ENCODE data around the gene LIX1. TPM values are rescaled to one million over a fixed set of nuclear protein-coding genes. Genes with fewer than 3 reads are reported as not detected.
A peak's percentile ranks its signal among the peaks of the same experiment; 100 is the strongest.
"Not testable (repeated sequence)": the region's sequence is repeated elsewhere in the genome, so short reads cannot be mapped to it uniquely, and the experiment has no call there.

LIX1 gene
- total RNA-seq, 1 experiment from 2014 or later: not detected

GRCh38 chr5:97089149-97089801, 53.1 kb downstream of the LIX1 start:
- H3K27ac ChIP-seq (ENCODE audit: low read length): no peak overlapping the region
- no peaks in the 10 kb centered on the region for H4K20me1 ChIP-seq (ENCODE audit: insufficient read depth, low read depth, low read length)
- H3K4me1 ChIP-seq (ENCODE audit: low read length): peaks cover 9% of the 10 kb centered on the region
- H3K36me3 ChIP-seq (ENCODE audit: insufficient read depth, low read length): no peaks in the 10 kb centered on the region
- peak overlapping the region; percentile 53 for H3K9ac ChIP-seq (ENCODE audit: low read length)
- peak overlapping the region; percentile 59 for H3K4me3 ChIP-seq (ENCODE audit: low read length)
- H3K27me3 ChIP-seq (ENCODE audit: low read length): no peaks in the 10 kb centered on the region
- H2AFZ ChIP-seq (ENCODE audit: low read length): peak overlapping the region; percentile 78; the same call in 1 of the 2 replicates
- peak overlapping the region; percentile 50 for H3K4me2 ChIP-seq (ENCODE audit: low read depth, low read length, poor library complexity, severe bottlenecking)
- H3K79me2 ChIP-seq (ENCODE audit: low read length): no peaks in the 10 kb centered on the region
- no peaks in the 10 kb centered on the region for H3K9me3 ChIP-seq (ENCODE audit: low read length)
- no peak for DNase-seq
- H3K9me2 ChIP-seq (replicated peaks; ENCODE audit: insufficient read depth, low read length): no peaks in the 10 kb centered on the region

GRCh38 chr5:97088774-97089148, 53.6 kb downstream of the LIX1 start:
- peaks cover 9% of the 10 kb centered on the region for H3K4me1 ChIP-seq (ENCODE audit: low read length)
- no peaks in the 10 kb centered on the region for H3K9me2 ChIP-seq (replicated peaks; ENCODE audit: insufficient read depth, low read length)
- no peaks in the 10 kb centered on the region for H4K20me1 ChIP-seq (ENCODE audit: insufficient read depth, low read depth, low read length)
- H3K4me2 ChIP-seq (ENCODE audit: low read depth, low read length, poor library complexity, severe bottlenecking): peak overlapping the region; percentile 50
- H3K27ac ChIP-seq (ENCODE audit: low read length): no peak overlapping the region
- no peaks in the 10 kb centered on the region for H3K27me3 ChIP-seq (ENCODE audit: low read length)
- peak overlapping the region; percentile 78; the same call in 1 of the 2 replicates for H2AFZ ChIP-seq (ENCODE audit: low read length)
- no peaks in the 10 kb centered on the region for H3K79me2 ChIP-seq (ENCODE audit: low read length)
- no peaks in the 10 kb centered on the region for H3K36me3 ChIP-seq (ENCODE audit: insufficient read depth, low read length)
- H3K9me3 ChIP-seq (ENCODE audit: low read length): no peaks in the 10 kb centered on the region
- H3K9ac ChIP-seq (ENCODE audit: low read length): peak overlapping the region; percentile 53
- DNase-seq: peak; percentile 42
- H3K4me3 ChIP-seq (ENCODE audit: low read length): peak overlapping the region; percentile 59

DNA sequence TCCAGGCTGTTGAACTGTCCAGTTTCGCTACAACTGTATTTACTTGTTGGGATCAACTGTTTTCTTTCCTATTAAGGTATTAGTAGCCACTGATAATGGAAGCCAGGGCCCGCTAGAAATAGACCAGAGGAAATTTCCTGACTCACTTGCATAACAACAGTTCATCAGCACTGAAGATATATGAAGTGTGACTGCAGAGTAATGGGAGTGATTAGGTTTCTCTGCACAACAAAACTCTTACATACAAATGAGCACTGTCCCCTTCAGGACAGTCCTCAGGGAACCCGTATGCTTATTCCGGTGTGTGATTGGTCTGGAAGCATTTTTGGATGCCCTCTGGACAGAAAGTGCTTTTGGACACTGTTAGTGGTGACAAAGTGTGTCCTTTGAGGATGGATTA, 55.3 kb downstream of the LIX1 start:
- no peak for DNase-seq
- H3K79me2 ChIP-seq (ENCODE audit: low read length): no peaks in the 10 kb centered on the region
- H3K4me1 ChIP-seq (ENCODE audit: low read length): peaks cover 9% of the 10 kb centered on the region
- no peaks in the 10 kb centered on the region for H4K20me1 ChIP-seq (ENCODE audit: insufficient read depth, low read depth, low read length)
- no peak overlapping the region for H3K27ac ChIP-seq (ENCODE audit: low read length)
- no peaks in the 10 kb centered on the region for H3K9me2 ChIP-seq (replicated peaks; ENCODE audit: insufficient read depth, low read length)
- H3K27me3 ChIP-seq (ENCODE audit: low read length): no peaks in the 10 kb centered on the region
- no peaks in the 10 kb centered on the region for H3K36me3 ChIP-seq (ENCODE audit: insufficient read depth, low read length)
- no peak overlapping the region for H3K9ac ChIP-seq (ENCODE audit: low read length)
- no peaks in the 10 kb centered on the region for H3K9me3 ChIP-seq (ENCODE audit: low read length)
- no peak overlapping the region for H3K4me2 ChIP-seq (ENCODE audit: low read depth, low read length, poor library complexity, severe bottlenecking)
- no peak overlapping the region for H2AFZ ChIP-seq (ENCODE audit: low read length)
- no peak overlapping the region for H3K4me3 ChIP-seq (ENCODE audit: low read length)

DNA sequence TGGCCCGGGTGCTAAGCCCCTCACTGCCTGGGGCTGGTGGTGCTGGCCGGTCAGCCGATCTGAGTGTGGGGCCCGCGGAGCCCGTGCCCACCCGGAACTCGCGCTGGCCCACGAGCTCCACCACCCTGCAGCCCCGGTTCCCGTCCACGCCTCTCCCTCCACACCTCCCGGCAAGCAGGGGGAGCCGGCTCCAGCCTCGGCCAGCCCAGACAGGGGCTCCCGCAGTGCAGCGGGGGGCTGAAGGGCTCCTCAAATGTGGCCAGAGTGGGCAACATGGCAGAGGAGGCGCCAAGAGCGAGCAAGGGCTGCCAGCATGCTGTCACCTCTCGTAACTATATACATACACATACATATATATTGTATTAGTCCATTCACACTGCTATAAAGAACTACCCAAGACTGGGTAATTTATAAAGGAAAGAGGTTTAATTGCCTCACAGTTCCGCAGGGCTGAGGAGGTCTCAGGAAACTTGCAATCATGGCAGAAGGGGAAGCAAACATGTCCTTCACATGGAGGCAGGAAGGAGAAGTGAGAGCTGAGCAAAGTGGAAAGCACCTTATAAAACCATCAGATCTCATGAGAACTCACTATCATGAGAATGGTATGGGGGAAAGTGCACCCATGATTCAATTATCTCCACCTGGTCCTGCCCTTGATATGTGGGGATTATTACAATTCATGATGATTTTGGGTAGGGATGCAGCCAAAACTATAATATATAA, 56.8 kb downstream of the LIX1 start:
- Histone ChIP-seq H3K4me1 (ENCODE audit: low read length) (peaks cover 9% of the 10 kb centered on the region), H3K9me3 (ENCODE audit: low read length) (no peaks in the 10 kb centered on the region), H3K4me3 (ENCODE audit: low read length) (no peak overlapping the region), H3K4me2 (ENCODE audit: low read depth, low read length, poor library complexity, severe bottlenecking) (no peak overlapping the region), H3K79me2 (ENCODE audit: low read length) (no peaks in the 10 kb centered on the region), H3K9me2 (replicated peaks; ENCODE audit: insufficient read depth, low read length) (no peaks in the 10 kb centered on the region), H3K36me3 (ENCODE audit: insufficient read depth, low read length) (no peaks in the 10 kb centered on the region), H3K9ac (ENCODE audit: low read length) (no peak overlapping the region), H3K27me3 (ENCODE audit: low read length) (no peaks in the 10 kb centered on the region), H2AFZ (ENCODE audit: low read length) (no peak overlapping the region), H4K20me1 (ENCODE audit: insufficient read depth, low read depth, low read length) (no peaks in the 10 kb centered on the region), H3K27ac (ENCODE audit: low read length) (no peak overlapping the region)
- DNase-seq: no peak

DNA sequence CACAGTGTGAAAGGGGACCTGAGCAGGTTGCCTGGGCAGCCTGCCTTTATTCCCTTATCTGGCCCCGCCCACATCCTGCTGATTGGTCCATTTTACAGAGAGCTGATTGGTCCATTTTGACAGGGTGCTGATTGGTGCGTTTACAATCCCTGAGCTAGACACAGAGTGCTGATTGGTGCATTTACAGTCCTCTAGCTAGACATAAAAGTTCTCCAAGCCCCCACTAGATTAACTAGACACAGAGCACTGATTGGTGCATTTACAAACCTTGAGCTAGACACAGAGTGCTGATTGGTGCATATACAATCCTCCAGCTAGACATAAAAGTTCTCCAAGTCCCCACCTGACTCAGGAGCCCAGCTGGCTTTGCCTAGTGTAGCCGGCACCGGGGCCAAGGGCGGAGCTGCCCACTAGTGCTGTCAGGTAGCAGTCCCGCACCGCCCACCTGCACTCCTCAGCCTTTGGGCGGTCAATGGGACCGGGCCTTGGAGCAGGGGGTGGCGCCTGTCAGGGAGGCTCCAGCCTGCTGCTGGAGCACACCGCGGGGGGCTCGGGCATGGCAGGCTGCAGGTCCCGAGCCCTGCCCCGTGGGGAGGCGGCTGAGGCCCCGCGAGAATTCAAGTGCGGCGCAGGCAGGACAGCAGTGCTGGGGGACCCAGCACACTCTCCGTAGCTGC, 57.5 kb downstream of the LIX1 start:
- not testable (repeated sequence) for H2AFZ ChIP-seq (ENCODE audit: low read length); H3K79me2 ChIP-seq (ENCODE audit: low read length); H3K36me3 ChIP-seq (ENCODE audit: insufficient read depth, low read length); H3K4me2 ChIP-seq (ENCODE audit: low read depth, low read length, poor library complexity, severe bottlenecking); H3K9me2 ChIP-seq (replicated peaks; ENCODE audit: insufficient read depth, low read length); H3K9me3 ChIP-seq (ENCODE audit: low read length); H3K4me1 ChIP-seq (ENCODE audit: low read length); H3K27ac ChIP-seq (ENCODE audit: low read length); DNase-seq; H3K27me3 ChIP-seq (ENCODE audit: low read length); H3K9ac ChIP-seq (ENCODE audit: low read length); H4K20me1 ChIP-seq (ENCODE audit: insufficient read depth, low read depth, low read length); H3K4me3 ChIP-seq (ENCODE audit: low read length)

DNA sequence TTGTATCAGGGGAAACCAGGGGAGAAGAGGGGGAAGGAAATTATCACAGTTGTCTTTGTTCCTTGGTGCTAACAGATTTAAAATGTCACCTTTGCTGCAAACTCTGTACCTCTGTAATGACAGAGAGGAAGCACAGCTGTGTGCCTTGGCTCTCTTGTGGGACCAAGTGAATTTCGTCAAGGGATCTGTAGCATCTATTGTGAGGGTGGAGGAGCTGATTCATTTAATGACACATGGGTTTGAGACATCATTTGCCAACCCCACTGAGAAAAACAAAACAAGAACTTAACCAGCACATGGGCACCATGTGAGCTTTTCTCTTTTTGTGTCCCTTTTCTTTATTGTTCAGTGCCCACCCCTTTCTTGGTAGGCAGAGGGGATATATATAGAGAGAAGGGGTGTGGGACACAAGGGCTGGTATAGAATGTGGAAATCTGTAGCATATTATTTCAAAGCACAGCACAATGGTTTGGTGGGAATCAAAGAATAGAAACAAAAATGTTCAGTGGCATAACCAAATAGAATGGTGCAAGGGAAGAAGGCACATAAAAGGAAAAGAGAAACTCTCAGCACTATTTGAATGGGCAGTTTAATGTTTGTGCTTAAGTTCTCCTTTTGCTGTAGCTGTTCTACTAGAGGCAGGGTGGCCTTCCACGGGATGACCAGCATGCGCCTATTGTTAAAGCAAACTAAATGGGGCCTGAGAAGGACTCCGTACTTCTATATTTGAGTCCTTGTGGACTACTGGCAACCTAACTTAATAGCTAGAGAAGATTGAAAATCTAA, 63.3 kb downstream of the LIX1 start:
- no peak overlapping the region for H3K9ac ChIP-seq (ENCODE audit: low read length)
- DNase-seq: no peak
- no peaks in the 10 kb centered on the region for H3K9me2 ChIP-seq (replicated peaks; ENCODE audit: insufficient read depth, low read length)
- H2AFZ ChIP-seq (ENCODE audit: low read length): no peak overlapping the region
- H3K79me2 ChIP-seq (ENCODE audit: low read length): no peaks in the 10 kb centered on the region
- peaks cover 3% of the 10 kb centered on the region; the same call in 1 of the 2 replicates for H3K4me1 ChIP-seq (ENCODE audit: low read length)
- no peaks in the 10 kb centered on the region for H3K36me3 ChIP-seq (ENCODE audit: insufficient read depth, low read length)
- no peak overlapping the region for H3K4me3 ChIP-seq (ENCODE audit: low read length)
- H3K4me2 ChIP-seq (ENCODE audit: low read depth, low read length, poor library complexity, severe bottlenecking): no peak overlapping the region
- no peaks in the 10 kb centered on the region for H3K27me3 ChIP-seq (ENCODE audit: low read length)
- no peak overlapping the region for H3K27ac ChIP-seq (ENCODE audit: low read length)
- no peaks in the 10 kb centered on the region for H4K20me1 ChIP-seq (ENCODE audit: insufficient read depth, low read depth, low read length)
- H3K9me3 ChIP-seq (ENCODE audit: low read length): no peaks in the 10 kb centered on the region

GRCh38 chr5:97077246-97077645, 65.2 kb downstream of the LIX1 start:
- Histone ChIP-seq H3K9me3 (ENCODE audit: low read length) (no peaks in the 10 kb centered on the region), H3K4me2 (ENCODE audit: low read depth, low read length, poor library complexity, severe bottlenecking) (no peak overlapping the region), H3K9me2 (replicated peaks; ENCODE audit: insufficient read depth, low read length) (no peaks in the 10 kb centered on the region), H3K4me1 (ENCODE audit: low read length) (peaks cover 3% of the 10 kb centered on the region; the same call in 1 of the 2 replicates), H3K27me3 (ENCODE audit: low read length) (no peaks in the 10 kb centered on the region), H2AFZ (ENCODE audit: low read length) (no peak overlapping the region), H3K36me3 (ENCODE audit: insufficient read depth, low read length) (no peaks in the 10 kb centered on the region), H3K27ac (ENCODE audit: low read length) (no peak overlapping the region), H3K4me3 (ENCODE audit: low read length) (no peak overlapping the region), H4K20me1 (ENCODE audit: insufficient read depth, low read depth, low read length) (no peaks in the 10 kb centered on the region), H3K79me2 (ENCODE audit: low read length) (no peaks in the 10 kb centered on the region), H3K9ac (ENCODE audit: low read length) (no peak overlapping the region)
- DNase-seq: no peak

DNA sequence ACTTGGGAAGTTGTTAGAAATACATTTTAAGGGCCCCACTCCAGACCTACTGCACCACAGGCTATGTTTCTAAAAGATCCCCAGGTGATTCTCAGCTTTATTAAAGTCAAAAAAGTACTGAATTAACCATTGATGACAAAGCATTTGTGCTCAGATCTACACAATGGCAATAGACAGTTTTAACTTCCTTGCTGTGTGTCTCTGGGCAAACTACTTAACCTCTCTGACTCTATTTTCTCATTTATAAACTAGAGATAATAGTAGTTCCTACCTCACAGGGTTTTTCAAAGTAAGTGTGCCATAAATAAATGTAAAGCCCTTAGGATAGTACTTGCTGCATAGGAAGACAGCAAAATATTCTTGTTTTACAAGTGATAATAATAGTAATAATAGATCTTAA, 66.3 kb downstream of the LIX1 start:
- Histone ChIP-seq H3K4me3 (ENCODE audit: low read length) (no peak overlapping the region), H3K79me2 (ENCODE audit: low read length) (no peaks in the 10 kb centered on the region), H3K27ac (ENCODE audit: low read length) (no peak overlapping the region), H3K27me3 (ENCODE audit: low read length) (no peaks in the 10 kb centered on the region), H2AFZ (ENCODE audit: low read length) (no peak overlapping the region), H3K9me3 (ENCODE audit: low read length) (no peaks in the 10 kb centered on the region), H3K4me1 (ENCODE audit: low read length) (peaks cover 3% of the 10 kb centered on the region; the same call in 1 of the 2 replicates), H3K36me3 (ENCODE audit: insufficient read depth, low read length) (no peaks in the 10 kb centered on the region), H3K9me2 (replicated peaks; ENCODE audit: insufficient read depth, low read length) (no peaks in the 10 kb centered on the region), H4K20me1 (ENCODE audit: insufficient read depth, low read depth, low read length) (no peaks in the 10 kb centered on the region), H3K9ac (ENCODE audit: low read length) (no peak overlapping the region), H3K4me2 (ENCODE audit: low read depth, low read length, poor library complexity, severe bottlenecking) (no peak overlapping the region)
- DNase-seq: no peak
